ENCODE data around the gene C16orf89.
"Not testable (repeated sequence)": the region's sequence is repeated elsewhere in the genome, so short reads cannot be mapped to it uniquely, and the experiment has no call there.

- not testable (repeated sequence) for TF ChIP-seq CTCF (IDR thresholded peaks at IDR 0.05); EZH2 (IDR thresholded peaks at IDR 0.05; ENCODE audit: borderline replicate concordance, insufficient read depth, low read depth, low read length, poor library complexity, severe bottlenecking)
These were observed 27.3 kb upstream of the C16orf89 start for GRCh38 chr16:5093081-5093480.

Measured in B cell (primary cell).